Breast epithelium (tissue), 3 donors: ENCODE measurements around the gene SLC2A8.

Experiments
- CTCF ChIP-seq, 3 donors: fragments of 450-650 bp; IDR thresholded peaks; one replicate each; pipeline ENCODE4 v1.5.1; 2016 to 2017; ENCODE audit warnings: antibody characterized with exemption in 3 of 3, mild to moderate bottlenecking in 3 of 3, moderate library complexity in 3 of 3
- POLR2A ChIP-seq: fragments of 450-650 bp; IDR thresholded peaks from one replicate; pipeline ENCODE4 v1.6.1; 2016; ENCODE audit warnings: antibody characterized with exemption, mild to moderate bottlenecking, moderate library complexity
- POLR2AphosphoS5 ChIP-seq, 3 donors: sonication (generic); formaldehyde crosslinking; IDR thresholded peaks; one replicate each; pipeline ENCODE4 v1.6.1; 2017; ENCODE audit warnings: antibody characterized with exemption in 3 of 3

GRCh38 chr9:127423476-127423933 lies 26.5 kb downstream of the SLC2A8 start:
- TF ChIP-seq CTCF (IDR thresholded peaks at IDR 0.05): no peak
- TF ChIP-seq POLR2AphosphoS5 (IDR thresholded peaks at IDR 0.05): no peak
- TF ChIP-seq POLR2A: no peak
